RWPE1 (cell line): ENCODE data around the gene SV2C.
A peak's percentile ranks its signal among the peaks of the same experiment; 100 is the strongest.
"Not testable (repeated sequence)": the region's sequence is repeated elsewhere in the genome, so short reads cannot be mapped to it uniquely, and the experiment has no call there.

Experiments
- CTCF ChIA-PET: fragments of 350-600 bp; sonication (Branson Sonifier 250); formaldehyde crosslinking; extraction: SDS; loops from one replicate; lab custom pipeline; 2021; lab: Yijun Ruan, JAX
- POLR2A ChIA-PET: fragments of 400-600 bp; formaldehyde crosslinking; extraction: SDS; loops from one replicate; lab custom pipeline; 2020; ENCODE audit warnings: antibody characterized with exemption; ENCODE audit not compliant: low non-redundant PET; lab: Yijun Ruan, JAX
- DNase-seq: peaks from one replicate; pipeline ENCODE4 v3.0.0; 2012; ENCODE audit warnings: low spot score
- H3K27ac ChIP-seq: fragments of 450-650 bp; 2 replicates; pipeline ENCODE4 v1.5.1; 2017
- TF ChIP-seq, protein P1 (sequence below): fragments of 450-650 bp; conservative IDR thresholded peaks from 2 replicates; pipeline ENCODE4 v1.5.1; 2017; ENCODE audit warnings: low read depth, mild to moderate bottlenecking

SV2C gene

DNA sequence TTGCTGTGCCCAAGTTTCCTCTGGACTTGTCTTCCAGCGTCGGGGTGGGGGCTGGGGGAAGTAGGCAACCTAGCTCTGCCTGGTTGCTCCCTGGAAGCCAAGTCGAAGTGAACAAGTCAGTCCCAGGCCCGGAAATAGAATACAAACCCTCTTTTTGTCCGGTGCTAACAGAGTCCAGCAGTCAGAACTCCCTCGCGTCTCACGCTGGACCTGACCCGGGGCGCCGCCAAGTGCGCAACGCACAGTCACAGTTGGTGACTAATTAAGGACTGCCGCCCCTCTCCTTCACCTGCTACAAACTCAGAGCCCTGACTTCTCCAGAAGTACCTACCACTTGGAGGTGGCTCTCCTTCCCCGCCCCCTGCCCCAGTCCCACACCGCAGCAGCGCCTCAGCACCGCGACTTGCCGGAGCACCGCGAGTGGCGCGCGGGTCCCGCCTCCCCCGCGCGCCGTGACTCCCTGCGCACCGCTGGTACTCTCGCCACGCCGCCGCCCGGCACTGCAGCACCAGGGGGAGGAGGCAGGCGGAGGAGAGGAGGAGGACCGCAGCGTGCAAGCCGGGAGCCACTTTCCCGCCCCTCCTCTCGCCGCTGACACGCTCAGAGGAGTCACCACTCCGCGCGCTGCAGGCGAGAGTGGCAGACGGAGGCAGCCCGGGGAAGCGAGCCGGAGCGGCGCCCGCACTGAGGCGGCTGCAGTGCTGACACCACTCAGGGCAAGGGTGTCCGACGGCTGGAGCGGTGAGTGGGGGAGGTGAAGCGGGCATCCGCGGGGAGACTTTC lies at the start of gene SV2C:
Gene SV2C, plus strand, starts transcription at position 612 of the 783 bp plus-strand sequence. CDS start 48,368 bp downstream, outside the sequence.
- ChIA-PET POLR2A (no interaction called here), CTCF (interaction anchor here (0.6 to 0.7 kb wide), 2 partner anchors 10 to 174 kb away, joined by 3 to 6 read pairs; no protein-coding TSS in a partner anchor)
- DNase-seq = no peak
- TF ChIP-seq, protein P1, sequence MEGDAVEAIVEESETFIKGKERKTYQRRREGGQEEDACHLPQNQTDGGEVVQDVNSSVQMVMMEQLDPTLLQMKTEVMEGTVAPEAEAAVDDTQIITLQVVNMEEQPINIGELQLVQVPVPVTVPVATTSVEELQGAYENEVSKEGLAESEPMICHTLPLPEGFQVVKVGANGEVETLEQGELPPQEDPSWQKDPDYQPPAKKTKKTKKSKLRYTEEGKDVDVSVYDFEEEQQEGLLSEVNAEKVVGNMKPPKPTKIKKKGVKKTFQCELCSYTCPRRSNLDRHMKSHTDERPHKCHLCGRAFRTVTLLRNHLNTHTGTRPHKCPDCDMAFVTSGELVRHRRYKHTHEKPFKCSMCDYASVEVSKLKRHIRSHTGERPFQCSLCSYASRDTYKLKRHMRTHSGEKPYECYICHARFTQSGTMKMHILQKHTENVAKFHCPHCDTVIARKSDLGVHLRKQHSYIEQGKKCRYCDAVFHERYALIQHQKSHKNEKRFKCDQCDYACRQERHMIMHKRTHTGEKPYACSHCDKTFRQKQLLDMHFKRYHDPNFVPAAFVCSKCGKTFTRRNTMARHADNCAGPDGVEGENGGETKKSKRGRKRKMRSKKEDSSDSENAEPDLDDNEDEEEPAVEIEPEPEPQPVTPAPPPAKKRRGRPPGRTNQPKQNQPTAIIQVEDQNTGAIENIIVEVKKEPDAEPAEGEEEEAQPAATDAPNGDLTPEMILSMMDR = no peak
- no peak within 1 kb of the TSS for H3K27ac ChIP-seq

- H3K27ac ChIP-seq, CTCF ChIA-PET, DNase-seq, POLR2A ChIA-PET: not testable (repeated sequence)
These were observed 45.4 kb upstream of the SV2C start for GRCh38 chr5:76037736-76038151.

GRCh38 chr5:76038212-76038611 lies 45.0 kb upstream of the SV2C start:
- CTCF ChIA-PET = no interaction called here
- no peak overlapping the region for H3K27ac ChIP-seq
- POLR2A ChIA-PET = no interaction called here
- TF ChIP-seq, protein P1 = no peak
- DNase-seq = no peak

GRCh38 chr5:76040806-76041205 lies 42.4 kb upstream of the SV2C start:
- POLR2A ChIA-PET = no interaction called here
- no peak overlapping the region for H3K27ac ChIP-seq
- CTCF ChIA-PET = interaction anchor here (0.6 kb wide), 1 partner anchor 139 kb away, joined by 3 read pairs; no protein-coding TSS in a partner anchor
- DNase-seq = no peak
- TF ChIP-seq, protein P1 = no peak

GRCh38 chr5:76041863-76042262 lies 41.3 kb upstream of the SV2C start:
- ChIA-PET CTCF (no interaction called here), POLR2A (no interaction called here)
- DNase-seq = peak; percentile 12
- no peak overlapping the region for H3K27ac ChIP-seq
- TF ChIP-seq, protein P1 = no peak

- no peak for DNase-seq
- H3K27ac ChIP-seq = no peak overlapping the region
- POLR2A ChIA-PET = no interaction called here
- TF ChIP-seq, protein P1 = no peak
- CTCF ChIA-PET = interaction anchor here (0.7 kb wide), 1 partner anchor 293 kb away, joined by 3 read pairs; no protein-coding TSS in a partner anchor
These were observed 36.4 kb upstream of the SV2C start for GRCh38 chr5:76046741-76047140.

- TF ChIP-seq, protein P1 = no peak
- H3K27ac ChIP-seq = no peak overlapping the region
- peak; percentile 22 for DNase-seq
- CTCF ChIA-PET = interaction anchor here (0.7 kb wide), 1 partner anchor 617 kb away, joined by 3 read pairs; no protein-coding TSS in a partner anchor
- POLR2A ChIA-PET = no interaction called here
These were observed 33.0 kb upstream of the SV2C start for GRCh38 chr5:76050134-76050533.
